HepG2 (cell line): ENCODE results near the gene WDR86. TPM values are rescaled to one million over a fixed set of nuclear protein-coding genes. Genes with fewer than 3 reads are reported as not detected.

ENCODE experiments used
- ATAC-seq: fragments of 200-7000 bp; cut with Tn5 transposase; 3 replicates; pipeline ENCODE4 v1.9.1; 2020; ENCODE audit warnings: mild to moderate bottlenecking, moderate library complexity
- BruUV-seq: library from RNA; stranded (reverse); fragments of 400-500 nt; replicated peaks from 2 replicates; lab custom pipeline; 2021; lab: Mats Ljungman, UMichigan
- CTCF ChIA-PET: fragments of 300-600 bp; formaldehyde crosslinking; extraction: SDS; loops from one replicate; lab custom pipeline; 2021; ENCODE audit warnings: low total read pairs, inconsistent platforms, low intra/inter-chr PET ratio; lab: Yijun Ruan, JAX
- POLR2A ChIA-PET: fragments of 350-600 bp; sonication (Branson Sonifier 250); formaldehyde crosslinking; loops from one replicate; lab custom pipeline; 2020; ENCODE audit warnings: antibody characterized with exemption, inconsistent platforms; lab: Yijun Ruan, JAX
- DNase-seq: peaks from one replicate; pipeline ENCODE4 v3.0.0-alpha.2; 2015; ENCODE audit warnings: low spot score
- FAIRE-seq: peaks from 3 replicates; lab custom pipeline; 2011; peaks lifted over from hg19 to GRCh38; lab: Jason Lieb, UNC
- H2AFZ ChIP-seq: one replicate; pipeline ENCODE4 v1.6.1; 2011; ENCODE audit warnings: low read length, inconsistent platforms
- H3K27ac ChIP-seq: fragments of 300-600 bp; 3 replicates; pipeline ENCODE4 v1.8.0; 2011; ENCODE audit warnings: mixed run types, mild to moderate bottlenecking, mixed read lengths, low read length, inconsistent platforms; ENCODE audit not compliant: insufficient read depth; ENCODE audit errors: extremely low read length
- H3K27me3 ChIP-seq, 2 experiments: fragments of 200-600 bp in 1 of 2; 2 replicates in 1 of 2; 3 replicates in 1 of 2; pipeline versions ENCODE4 v1.6.0 to v1.8.0; 2011; ENCODE audit warnings: low read length in 2 of 2, mild to moderate bottlenecking in 2 of 2, moderate library complexity in 2 of 2, inconsistent platforms in 1 of 2; ENCODE audit not compliant: insufficient read depth in 2 of 2, control insufficient read depth in 1 of 2
- H3K36me3 ChIP-seq, 2 experiments: fragments of 200-600 bp in 1 of 2; replicated peaks in 1 of 2; 2 replicates in 1 of 2; 3 replicates in 1 of 2; pipeline versions ENCODE4 v1.5.1 to v1.8.0; 2011; ENCODE audit warnings: low read length in 2 of 2, inconsistent platforms in 1 of 2; ENCODE audit not compliant: insufficient read depth in 2 of 2, control insufficient read depth in 1 of 2
- H3K4me1 ChIP-seq: 2 replicates; pipeline ENCODE4 v1.5.1; 2012; ENCODE audit warnings: low read length, inconsistent platforms; ENCODE audit not compliant: insufficient read depth
- H3K4me2 ChIP-seq: 2 replicates; pipeline ENCODE4 v1.6.0; 2011; ENCODE audit warnings: low read depth, low read length, inconsistent platforms
- H3K4me3 ChIP-seq, 3 experiments: fragments of 200-600 bp in 1 of 3; sonication (generic), shearing (Covaris generic) in 1 of 3; replicated peaks in 1 of 3; 2 replicates each; pipeline ENCODE4 v1.5.1; 2011 to 2016; ENCODE audit warnings: low read length in 3 of 3, inconsistent platforms in 2 of 3, low read depth in 2 of 3, mild to moderate bottlenecking in 2 of 3, control low read depth in 1 of 3, mixed read lengths in 1 of 3; ENCODE audit not compliant: insufficient read depth in 1 of 3
- H3K79me2 ChIP-seq: one replicate; pipeline ENCODE4 v1.6.1; 2011; ENCODE audit warnings: low read length, inconsistent platforms; ENCODE audit not compliant: insufficient read depth
- H3K9ac ChIP-seq: 2 replicates; pipeline ENCODE4 v1.6.0; 2011; ENCODE audit warnings: mild to moderate bottlenecking, low read depth, low read length, inconsistent platforms; ENCODE audit not compliant: insufficient read depth
- H3K9me3 ChIP-seq: 2 replicates; pipeline ENCODE4 v1.5.1; 2012; ENCODE audit warnings: mild to moderate bottlenecking, low read length
- H4K20me1 ChIP-seq: 2 replicates; pipeline ENCODE4 v1.6.0; 2011; ENCODE audit warnings: inconsistent platforms, mild to moderate bottlenecking, low read length, moderate library complexity; ENCODE audit not compliant: insufficient read depth
- FOXA3 ChIP-seq: IDR thresholded peaks from 2 replicates; pipeline ENCODE4 v1.6.1; 2016; ENCODE audit warnings: missing genetic modification reagents, missing compliant biosample characterization
- KDM3A ChIP-seq: IDR thresholded peaks from 2 replicates; pipeline ENCODE4 v1.6.1; 2018; ENCODE audit warnings: low read depth, missing compliant biosample characterization
- NFIC ChIP-seq: IDR thresholded peaks from 2 replicates; pipeline ENCODE4 v1.6.1; 2012; ENCODE audit warnings: mild to moderate bottlenecking, low read length, inconsistent platforms
- RELA ChIP-seq: sonication (generic); formaldehyde crosslinking; IDR thresholded peaks from 2 replicates; pipeline ENCODE4 v1.4.0; 2020; ENCODE audit warnings: missing genetic modification reagents
- SIX1 ChIP-seq: sonication (generic); formaldehyde crosslinking; IDR thresholded peaks from 2 replicates; pipeline ENCODE4 v1.4.0; 2020; ENCODE audit warnings: missing genetic modification reagents, borderline replicate concordance
- ZBTB38 ChIP-seq: sonication (generic); formaldehyde crosslinking; IDR thresholded peaks from 2 replicates; pipeline ENCODE4 v1.5.1; 2020; ENCODE audit warnings: mild to moderate bottlenecking, missing genetic modification reagents
- ZNF746 ChIP-seq: sonication (generic); formaldehyde crosslinking; IDR thresholded peaks from 2 replicates; pipeline ENCODE4 v1.8.0; 2022; ENCODE audit warnings: mild to moderate bottlenecking, missing genetic modification reagents
- ZNF850 ChIP-seq: sonication (generic); formaldehyde crosslinking; conservative IDR thresholded peaks from 2 replicates; pipeline ENCODE4 v1.9.0; 2021; ENCODE audit warnings: mild to moderate bottlenecking, missing genetic modification reagents
- WGBS: methylation state at CpG from one replicate; pipeline ENCODE4 v1.1.6; 2017; ENCODE audit warnings: low lambda C conversion rate; 5-methylcytosine and 5-hydroxymethylcytosine counted together
- in situ Hi-C: cut with HindIII; loops from 2 replicates; pipeline ENCODE4 v1.10.0; 2017; ENCODE audit warnings: low pct_unique_long_range_greater_than_20kb; ENCODE audit not compliant: extremely low pct_ligation_motif_present
- intact Hi-C: fragments of 100-400 bp; cut with micrococcal nuclease; formaldehyde crosslinking; loops from one replicate; pipeline ENCODE4 v1.10.0; 2022; ENCODE audit not compliant: unreplicated experiment
- polyA plus RNA-seq, 8 experiments: library from polyadenylated mRNA; depleted of rRNA in 3 of 8; stranded (reverse) in 7 of 8; unstranded in 1 of 8; fragments of >200 nt; fragmentation: Illumina TruSeq in 4 of 8; extraction: Trizol in 4 of 8; gene quantifications; 2 replicates each; pipeline versions ENCODE4 v1.2.1 to v1.2.3, GENCODE V29; 2011 to 2016; ENCODE audit warnings: low read depth in 4 of 8, missing spikeins in 1 of 8, mixed read lengths in 1 of 8; ENCODE audit not compliant: insufficient read depth in 1 of 8
- total RNA-seq, 5 experiments: library from RNA; depleted of rRNA; stranded (reverse); fragments of >200 nt; fragmentation: Illumina TruSeq; extraction: Trizol; gene quantifications; 2 replicates each; pipeline ENCODE4 v1.2.3, GENCODE V29; 2016; ENCODE audit warnings: low read depth in 1 of 5
- TF ChIP-seq, protein P1 (sequence below): sonication (generic); formaldehyde crosslinking; IDR thresholded peaks from 2 replicates; pipeline ENCODE4 v1.4.0; 2020; ENCODE audit warnings: mild to moderate bottlenecking, missing genetic modification reagents
- TF ChIP-seq, protein P2 (sequence below): sonication (generic); formaldehyde crosslinking; IDR thresholded peaks from 2 replicates; pipeline ENCODE4 v1.4.0; 2020; ENCODE audit warnings: missing genetic modification reagents, borderline replicate concordance
- TF ChIP-seq, protein P3 (sequence below): sonication (generic); formaldehyde crosslinking; IDR thresholded peaks from 2 replicates; pipeline ENCODE4 v1.4.0; 2020; ENCODE audit warnings: mild to moderate bottlenecking, low read depth, missing genetic modification reagents

The WDR86 gene
- total and polyA plus RNA-seq, 2 of the 13 experiments (the other 11 are each of a cell fraction or from before 2014, with no cell fraction given): 0.11 to 2.9 TPM

DNA sequence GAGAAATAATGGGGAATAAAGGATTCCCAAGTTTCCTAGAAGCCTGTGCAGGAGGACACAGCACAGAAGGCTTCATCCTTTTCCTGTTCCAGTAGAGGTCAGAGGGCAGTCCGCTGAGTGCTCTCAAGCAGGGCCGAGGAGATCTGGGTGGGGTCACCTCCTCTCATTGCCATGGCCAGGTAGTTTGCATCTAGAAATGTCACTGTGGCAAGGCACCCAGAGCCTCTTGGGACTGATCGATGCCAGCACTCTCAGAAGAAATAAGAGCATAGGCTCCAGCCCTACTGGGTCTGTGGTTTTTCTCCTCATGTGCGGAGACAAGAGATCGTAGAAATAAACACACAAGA, 60.4 kb downstream of the WDR86 start:
- intact Hi-C loops (no loop called here), in situ Hi-C loops (no loop called here)
- Histone ChIP-seq H3K79me2 (peaks cover 2% of the 10 kb centered on the region), H3K9ac (peak overlapping the region; percentile 68), H3K4me2 (peak overlapping the region; percentile 90), H3K27me3 (no peaks in the 10 kb centered on the region), H3K9me3 (no peaks in the 10 kb centered on the region), H2AFZ (no peak overlapping the region), H3K4me1 (peaks cover 27% of the 10 kb centered on the region), H3K4me3 (peak overlapping the region; percentile 48 to 69 (median 56)), H3K27ac (peak overlapping the region; percentile 83)
- CTCF ChIA-PET: interaction anchor here (0.9 to 3.0 kb wide), 4 partner anchors 10 to 39 kb away, joined by 3 to 60 read pairs (median 8); no protein-coding TSS in a partner anchor
- ATAC-seq (peak; percentile 61), DNase-seq (no peak)
- BruUV-seq: TSS peak; percentile 97
- WGBS: 32% methylated on average over 5 of the region's 5 CpGs
- TF ChIP-seq RELA (CRISPR knock-in tag) (no peak), ZBTB38 (peak; percentile 26; the same call in 1 of the 2 replicates)
- TF ChIP-seq, all 625 proteins: peak for 1
- POLR2A ChIA-PET: interaction anchor here (1.0 to 2.2 kb wide), 2 partner anchors 9 to 34 kb away, joined by 3 to 11 read pairs; partner anchors contain the start of gene NUB1
- H4K20me1 ChIP-seq: peaks cover 5% of the 10 kb centered on the region; the same call in 1 of the 2 replicates
- no peak for FAIRE-seq
- H3K36me3 ChIP-seq: peaks cover 21 to 44% of the 10 kb centered on the region in 2 experiments

DNA sequence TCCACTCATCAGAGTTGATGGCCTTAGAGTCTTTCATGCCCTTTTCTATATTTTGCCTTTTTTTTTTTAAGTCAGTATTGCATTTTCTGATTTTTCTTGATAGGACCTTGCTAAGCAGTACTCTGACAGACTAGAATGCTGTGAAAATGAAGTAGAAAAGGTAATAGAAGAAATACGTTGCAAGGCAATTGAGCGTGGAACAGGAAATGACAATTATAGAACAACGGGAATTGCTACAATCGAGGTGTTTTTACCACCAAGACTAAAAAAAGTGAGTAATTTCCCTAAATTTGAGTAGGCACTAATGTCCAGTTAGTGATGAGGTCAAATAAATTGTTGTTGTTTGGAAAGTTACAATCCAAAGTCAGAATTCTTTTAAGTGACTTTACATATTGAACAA, 60.9 kb downstream of the WDR86 start:
- Histone ChIP-seq H3K79me2 (peaks cover 2% of the 10 kb centered on the region), H3K4me3 (peak overlapping the region in 2 of 3 experiments; percentile 56 to 69; a peak in 2 of 6 replicates), H2AFZ (no peak overlapping the region), H3K27ac (peak overlapping the region; percentile 83), H3K4me1 (peaks cover 27% of the 10 kb centered on the region), H3K4me2 (peak overlapping the region; percentile 90), H3K9me3 (no peaks in the 10 kb centered on the region), H4K20me1 (peaks cover 5% of the 10 kb centered on the region; the same call in 1 of the 2 replicates), H3K36me3 (peaks cover 21 to 40% of the 10 kb centered on the region in 2 experiments), H3K27me3 (no peaks in the 10 kb centered on the region), H3K9ac (peak overlapping the region; percentile 68; the same call in 1 of the 2 replicates)
- FAIRE-seq: no peak
- no peak for DNase-seq
- in situ Hi-C loops: no loop called here
- no peak for ATAC-seq
- 98% methylated on average over 4 of the region's 4 CpGs for WGBS
- no TSS peak for BruUV-seq
- ChIA-PET POLR2A (interaction anchor here (2.2 kb wide), 1 partner anchor 8 kb away, joined by 11 read pairs; the partner anchor contains the start of gene NUB1), CTCF (interaction anchor here (3.0 kb wide), 1 partner anchor 34 kb away, joined by 60 read pairs; no protein-coding TSS in a partner anchor)
- intact Hi-C loops: no loop called here
- TF ChIP-seq KDM3A (CRISPR knock-in tag) (no peak), NFIC (no peak), ZNF850 (CRISPR knock-in tag) (no peak), ZNF746 (CRISPR knock-in tag) (no peak), FOXA3 (no peak), SIX1 (CRISPR knock-in tag) (no peak)
- TF ChIP-seq, protein P1, sequence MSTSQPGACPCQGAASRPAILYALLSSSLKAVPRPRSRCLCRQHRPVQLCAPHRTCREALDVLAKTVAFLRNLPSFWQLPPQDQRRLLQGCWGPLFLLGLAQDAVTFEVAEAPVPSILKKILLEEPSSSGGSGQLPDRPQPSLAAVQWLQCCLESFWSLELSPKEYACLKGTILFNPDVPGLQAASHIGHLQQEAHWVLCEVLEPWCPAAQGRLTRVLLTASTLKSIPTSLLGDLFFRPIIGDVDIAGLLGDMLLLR: no peak
- TF ChIP-seq, protein P2, sequence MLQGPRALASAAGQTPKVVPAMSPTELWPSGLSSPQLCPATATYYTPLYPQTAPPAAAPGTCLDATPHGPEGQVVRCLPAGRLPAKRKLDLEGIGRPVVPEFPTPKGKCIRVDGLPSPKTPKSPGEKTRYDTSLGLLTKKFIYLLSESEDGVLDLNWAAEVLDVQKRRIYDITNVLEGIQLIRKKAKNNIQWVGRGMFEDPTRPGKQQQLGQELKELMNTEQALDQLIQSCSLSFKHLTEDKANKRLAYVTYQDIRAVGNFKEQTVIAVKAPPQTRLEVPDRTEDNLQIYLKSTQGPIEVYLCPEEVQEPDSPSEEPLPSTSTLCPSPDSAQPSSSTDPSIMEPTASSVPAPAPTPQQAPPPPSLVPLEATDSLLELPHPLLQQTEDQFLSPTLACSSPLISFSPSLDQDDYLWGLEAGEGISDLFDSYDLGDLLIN (CRISPR knock-in tag): no peak
- TF ChIP-seq, protein P3, sequence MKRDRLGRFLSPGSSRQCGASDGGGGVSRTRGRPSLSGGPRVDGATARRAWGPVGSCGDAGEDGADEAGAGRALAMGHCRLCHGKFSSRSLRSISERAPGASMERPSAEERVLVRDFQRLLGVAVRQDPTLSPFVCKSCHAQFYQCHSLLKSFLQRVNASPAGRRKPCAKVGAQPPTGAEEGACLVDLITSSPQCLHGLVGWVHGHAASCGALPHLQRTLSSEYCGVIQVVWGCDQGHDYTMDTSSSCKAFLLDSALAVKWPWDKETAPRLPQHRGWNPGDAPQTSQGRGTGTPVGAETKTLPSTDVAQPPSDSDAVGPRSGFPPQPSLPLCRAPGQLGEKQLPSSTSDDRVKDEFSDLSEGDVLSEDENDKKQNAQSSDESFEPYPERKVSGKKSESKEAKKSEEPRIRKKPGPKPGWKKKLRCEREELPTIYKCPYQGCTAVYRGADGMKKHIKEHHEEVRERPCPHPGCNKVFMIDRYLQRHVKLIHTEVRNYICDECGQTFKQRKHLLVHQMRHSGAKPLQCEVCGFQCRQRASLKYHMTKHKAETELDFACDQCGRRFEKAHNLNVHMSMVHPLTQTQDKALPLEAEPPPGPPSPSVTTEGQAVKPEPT: no peak
